MCF 10A (cell line): ENCODE results near the gene C1S. TPM values are rescaled to one million over a fixed set of nuclear protein-coding genes. Genes with fewer than 3 reads are reported as not detected.

Source experiments
- BruUV-seq: library from RNA; stranded (reverse); fragments of 400-500 nt; replicated peaks from 2 replicates; lab custom pipeline; 2021; lab: Mats Ljungman, UMichigan
- CTCF ChIA-PET: fragments of 300-600 bp; sonication (Branson Sonifier 250); formaldehyde crosslinking; extraction: SDS; loops from one replicate; lab custom pipeline; 2021; ENCODE audit warnings: antibody characterized with exemption, inconsistent platforms; lab: Yijun Ruan, JAX
- POLR2A ChIA-PET: fragments of 300-600, 350-650 bp; sonication (Branson Sonifier 250); formaldehyde crosslinking; extraction: SDS; loops from one replicate; lab custom pipeline; 2020; ENCODE audit warnings: antibody characterized with exemption, inconsistent platforms; lab: Yijun Ruan, JAX
- DNase-seq: peaks from one replicate; pipeline ENCODE4 v3.0.0-alpha.2; 2018; ENCODE audit not compliant: unreplicated experiment
- H3K27ac Mint-ChIP-seq: one replicate; pipeline ENCODE4 v1.8.0; 2022; ENCODE audit warnings: mild to moderate bottlenecking, low read depth, mixed read lengths; ENCODE audit not compliant: unreplicated experiment
- H3K27me3 Mint-ChIP-seq: one replicate; pipeline ENCODE4 v1.8.0; 2022; ENCODE audit warnings: mixed read lengths; ENCODE audit not compliant: insufficient read depth, unreplicated experiment
- H3K36me3 Mint-ChIP-seq: one replicate; pipeline ENCODE4 v1.8.0; 2022; ENCODE audit warnings: mild to moderate bottlenecking, moderate library complexity, mixed read lengths; ENCODE audit not compliant: insufficient read depth, unreplicated experiment
- H3K4me1 Mint-ChIP-seq: one replicate; pipeline ENCODE4 v1.8.0; 2022; ENCODE audit warnings: mixed read lengths; ENCODE audit not compliant: insufficient read depth, unreplicated experiment
- H3K4me3 Mint-ChIP-seq: one replicate; pipeline ENCODE4 v1.8.0; 2022; ENCODE audit warnings: mild to moderate bottlenecking, moderate library complexity, mixed read lengths; ENCODE audit not compliant: unreplicated experiment
- H3K9me3 Mint-ChIP-seq: one replicate; pipeline ENCODE4 v1.8.0; 2022; ENCODE audit warnings: mixed read lengths; ENCODE audit not compliant: unreplicated experiment
- CTCF ChIP-seq: fragments of 200-600 bp; IDR thresholded peaks from one replicate; pipeline ENCODE4 v1.8.0; 2022; ENCODE audit warnings: antibody characterized with exemption, mild to moderate bottlenecking; ENCODE audit not compliant: unreplicated experiment
- intact Hi-C: fragments of 100-400 bp; cut with micrococcal nuclease; formaldehyde crosslinking; loops from 2 replicates; pipeline ENCODE4 v1.14.1; 2022
- total RNA-seq: library from RNA; stranded (reverse); gene quantifications from 2 replicates; pipeline ENCODE4 v1.2.3, GENCODE V29; 2022

The C1S gene
- total RNA-seq, 1 experiment from 2014 or later = 6.0 TPM

DNA sequence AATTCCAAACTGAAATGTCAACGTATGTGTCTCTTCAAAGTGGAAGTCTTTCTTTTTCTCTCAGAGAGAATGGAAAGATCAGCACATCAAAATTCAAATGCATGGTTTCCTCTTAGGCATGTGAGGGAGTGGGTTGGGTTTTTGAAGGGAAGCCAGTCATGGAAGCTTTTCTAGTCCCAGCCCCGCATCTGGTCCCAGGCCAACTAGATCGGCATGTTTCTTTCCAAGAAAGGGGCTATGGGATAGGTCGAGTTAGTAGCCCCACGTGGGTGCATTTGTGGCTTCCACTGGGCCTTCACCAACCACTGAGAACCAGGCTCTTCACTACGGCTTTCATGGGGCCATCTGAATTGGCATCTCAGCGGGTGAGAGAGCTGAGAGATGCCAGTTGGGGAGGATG lies 6.6 kb downstream of the C1S start:
- ChIA-PET CTCF (interaction anchor here (0.7 to 2.1 kb wide), 6 partner anchors 13 to 46 kb away, joined by 3 to 9 read pairs (median 4); no protein-coding TSS in a partner anchor), POLR2A (interaction anchor here (1.4 to 3.0 kb wide), 2 partner anchors 12 to 41 kb away, joined by 6 to 21 read pairs; partner anchors contain the start of gene C1RL)
- H3K4me1 Mint-ChIP-seq = peaks cover 9% of the 10 kb centered on the region
- H3K36me3 Mint-ChIP-seq = peaks cover 7% of the 10 kb centered on the region
- H3K27me3 Mint-ChIP-seq = no peaks in the 10 kb centered on the region
- BruUV-seq = no TSS peak
- TF ChIP-seq CTCF = no peak
- no peaks in the 10 kb centered on the region for H3K9me3 Mint-ChIP-seq
- H3K4me3 Mint-ChIP-seq = no peak overlapping the region
- intact Hi-C loops = no loop called here
- H3K27ac Mint-ChIP-seq = no peak overlapping the region
- DNase-seq = no peak

DNA sequence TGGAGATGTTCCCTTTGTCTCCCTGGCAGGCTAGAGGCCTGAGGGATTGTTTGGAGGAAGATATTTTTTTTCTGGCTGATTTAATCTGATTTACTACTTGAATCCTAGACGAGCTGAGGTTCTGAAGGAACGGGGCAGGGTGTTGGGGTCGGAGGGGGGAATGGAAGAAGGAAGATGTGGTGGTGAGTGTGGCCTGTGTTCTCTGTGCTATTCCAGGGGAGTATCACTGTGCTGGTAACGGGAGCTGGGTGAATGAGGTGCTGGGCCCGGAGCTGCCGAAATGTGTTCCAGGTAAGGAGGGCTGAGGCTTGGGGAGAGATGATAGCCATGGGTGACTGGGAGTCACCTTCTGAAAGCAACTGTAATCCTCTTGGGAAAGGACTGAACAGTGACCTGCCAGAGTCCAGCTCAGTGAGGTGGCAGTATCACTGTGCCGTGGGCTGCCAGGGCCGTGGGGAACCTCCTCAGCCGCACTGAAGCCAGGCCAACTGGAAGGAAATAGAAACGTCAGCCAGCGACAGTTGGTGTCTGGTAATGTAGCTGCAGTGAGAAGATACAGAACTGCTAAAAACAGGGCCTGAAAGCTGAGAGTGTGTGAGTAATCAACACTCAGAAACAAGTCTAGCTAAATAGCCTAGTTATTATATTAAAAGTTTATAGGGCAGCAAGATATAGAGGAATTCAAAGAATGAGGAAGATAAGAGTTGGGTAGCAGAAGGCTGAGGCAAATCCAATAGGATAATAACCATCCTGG lies 7.9 kb downstream of the C1S start:
- Mint-ChIP-seq H3K9me3 (no peaks in the 10 kb centered on the region), H3K27me3 (no peaks in the 10 kb centered on the region), H3K36me3 (peaks cover 7% of the 10 kb centered on the region), H3K4me1 (peaks cover 9% of the 10 kb centered on the region), H3K4me3 (no peak overlapping the region), H3K27ac (no peak overlapping the region)
- no peak for DNase-seq
- POLR2A ChIA-PET = interaction anchor here (1.9 to 3.0 kb wide), 2 partner anchors 11 to 40 kb away, joined by 8 to 21 read pairs; partner anchors contain the start of gene C1RL
- intact Hi-C loops = no loop called here
- no peak for TF ChIP-seq CTCF
- BruUV-seq = no TSS peak
- CTCF ChIA-PET = interaction anchor here (0.6 to 3.4 kb wide), 10 partner anchors 8 to 574 kb away, joined by 3 to 25 read pairs (median 3); partner anchors contain the start of gene C1S

DNA sequence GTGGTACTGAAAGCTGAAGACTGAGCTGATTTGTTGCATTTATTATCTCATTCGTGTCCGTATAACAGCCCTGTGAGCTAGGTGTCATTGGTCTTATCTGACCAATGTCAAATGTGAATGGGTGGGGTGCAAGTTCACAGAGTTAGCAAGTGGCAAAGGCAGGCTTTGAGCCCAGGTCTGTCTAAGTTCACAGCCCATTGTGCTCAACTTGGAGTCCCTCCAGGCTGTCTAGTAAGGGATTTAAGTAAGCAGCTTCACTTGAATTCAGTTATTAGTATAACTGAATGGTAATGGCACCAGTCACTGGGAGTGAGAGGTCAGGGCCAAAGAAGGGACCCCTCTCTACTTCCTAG lies 8.5 kb downstream of the C1S start:
- Mint-ChIP-seq H3K4me3 (no peak overlapping the region), H3K27me3 (no peaks in the 10 kb centered on the region), H3K27ac (no peak overlapping the region), H3K9me3 (no peaks in the 10 kb centered on the region), H3K36me3 (peaks cover 7% of the 10 kb centered on the region), H3K4me1 (peaks cover 9% of the 10 kb centered on the region)
- TF ChIP-seq CTCF = no peak
- DNase-seq = no peak
- CTCF ChIA-PET = interaction anchor here (0.7 to 3.4 kb wide), 7 partner anchors 8 to 573 kb away, joined by 3 to 25 read pairs (median 5); partner anchors contain the start of gene C1S
- POLR2A ChIA-PET = interaction anchor here (1.0 to 1.9 kb wide), 2 partner anchors 8 to 10 kb away, joined by 4 to 8 read pairs; partner anchors contain the start of gene C1S
- intact Hi-C loops = no loop called here
- no TSS peak for BruUV-seq

- DNase-seq = no peak
- Mint-ChIP-seq H3K36me3 (peaks cover 7% of the 10 kb centered on the region), H3K9me3 (no peaks in the 10 kb centered on the region), H3K27me3 (no peaks in the 10 kb centered on the region), H3K27ac (no peak overlapping the region), H3K4me3 (no peak overlapping the region), H3K4me1 (peaks cover 9% of the 10 kb centered on the region)
- ChIA-PET CTCF (interaction anchor here (1.3 to 3.4 kb wide), 2 partner anchors 9 to 39 kb away, joined by 6 to 25 read pairs; partner anchors contain the start of gene C1S), POLR2A (interaction anchor here (1.0 to 1.9 kb wide), 2 partner anchors 9 to 10 kb away, joined by 4 to 8 read pairs; partner anchors contain the start of gene C1S)
- intact Hi-C loops = no loop called here
- no peak for TF ChIP-seq CTCF
- no TSS peak for BruUV-seq
These were observed 8.9 kb downstream of the C1S start for GRCh38 chr12:7069386-7069785.
